ENCODE results near the gene IQSEC1.

GRCh38 chr3:12988728-12989454 lies 84.3 kb downstream of the IQSEC1 start:
- TF ChIP-seq CTCF (IDR thresholded peaks at IDR 0.05; ENCODE audit: insufficient read depth, low read length, poor library complexity, severe bottlenecking), result no peak
- TF ChIP-seq EZH2phosphoT487 (conservative IDR thresholded peaks at IDR 0.05; ENCODE audit: low read length), result no peak
